ENCODE data around the gene CRACR2B. TPM values are rescaled to one million over a fixed set of nuclear protein-coding genes. Genes with fewer than 3 reads are reported as not detected.
A peak's percentile ranks its signal among the peaks of the same experiment; 100 is the strongest.

Gene CRACR2B
- total and polyA plus RNA-seq, 2 of the 13 experiments (the other 11 are each of a cell fraction or from before 2014, with no cell fraction given), result 14.9 to 21.0 TPM

- TF ChIP-seq, protein P1, sequence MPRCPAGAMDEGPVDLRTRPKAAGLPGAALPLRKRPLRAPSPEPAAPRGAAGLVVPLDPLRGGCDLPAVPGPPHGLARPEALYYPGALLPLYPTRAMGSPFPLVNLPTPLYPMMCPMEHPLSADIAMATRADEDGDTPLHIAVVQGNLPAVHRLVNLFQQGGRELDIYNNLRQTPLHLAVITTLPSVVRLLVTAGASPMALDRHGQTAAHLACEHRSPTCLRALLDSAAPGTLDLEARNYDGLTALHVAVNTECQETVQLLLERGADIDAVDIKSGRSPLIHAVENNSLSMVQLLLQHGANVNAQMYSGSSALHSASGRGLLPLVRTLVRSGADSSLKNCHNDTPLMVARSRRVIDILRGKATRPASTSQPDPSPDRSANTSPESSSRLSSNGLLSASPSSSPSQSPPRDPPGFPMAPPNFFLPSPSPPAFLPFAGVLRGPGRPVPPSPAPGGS (CRISPR knock-in tag; IDR thresholded peaks at IDR 0.05), result no peak
- TF ChIP-seq SKI (IDR thresholded peaks at IDR 0.05; ENCODE audit: partially characterized antibody) (peak; percentile 49), ZNF629 (CRISPR knock-in tag; conservative IDR thresholded peaks at IDR 0.05) (no peak), KLF13 (CRISPR knock-in tag; IDR thresholded peaks at IDR 0.05) (no peak), ZFP90 (CRISPR knock-in tag; IDR thresholded peaks at IDR 0.05; ENCODE audit: borderline replicate concordance) (no peak), HBP1 (CRISPR knock-in tag; IDR thresholded peaks at IDR 0.05; ENCODE audit: low read depth) (no peak), U2AF1 (optimal IDR thresholded peaks at IDR 0.05; ENCODE audit: low read depth, low read length) (no peak), REXO4 (CRISPR knock-in tag; IDR thresholded peaks at IDR 0.05; ENCODE audit: borderline replicate concordance) (no peak), MXD4 (CRISPR knock-in tag; IDR thresholded peaks at IDR 0.05) (no peak), HMGXB4 (CRISPR knock-in tag; IDR thresholded peaks at IDR 0.05; ENCODE audit: borderline replicate concordance in 1 of 2, low read depth in 1 of 2) (no peak), GMEB1 (CRISPR knock-in tag; IDR thresholded peaks at IDR 0.05; ENCODE audit: borderline replicate concordance) (no peak), HNRNPLL (IDR thresholded peaks at IDR 0.05; ENCODE audit: low read depth, low read length, poor library complexity, severe bottlenecking) (no peak)
- TF ChIP-seq, protein P2, sequence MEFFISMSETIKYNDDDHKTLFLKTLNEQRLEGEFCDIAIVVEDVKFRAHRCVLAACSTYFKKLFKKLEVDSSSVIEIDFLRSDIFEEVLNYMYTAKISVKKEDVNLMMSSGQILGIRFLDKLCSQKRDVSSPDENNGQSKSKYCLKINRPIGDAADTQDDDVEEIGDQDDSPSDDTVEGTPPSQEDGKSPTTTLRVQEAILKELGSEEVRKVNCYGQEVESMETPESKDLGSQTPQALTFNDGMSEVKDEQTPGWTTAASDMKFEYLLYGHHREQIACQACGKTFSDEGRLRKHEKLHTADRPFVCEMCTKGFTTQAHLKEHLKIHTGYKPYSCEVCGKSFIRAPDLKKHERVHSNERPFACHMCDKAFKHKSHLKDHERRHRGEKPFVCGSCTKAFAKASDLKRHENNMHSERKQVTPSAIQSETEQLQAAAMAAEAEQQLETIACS (CRISPR knock-in tag; IDR thresholded peaks at IDR 0.05), result no peak
- TF ChIP-seq, protein P3, sequence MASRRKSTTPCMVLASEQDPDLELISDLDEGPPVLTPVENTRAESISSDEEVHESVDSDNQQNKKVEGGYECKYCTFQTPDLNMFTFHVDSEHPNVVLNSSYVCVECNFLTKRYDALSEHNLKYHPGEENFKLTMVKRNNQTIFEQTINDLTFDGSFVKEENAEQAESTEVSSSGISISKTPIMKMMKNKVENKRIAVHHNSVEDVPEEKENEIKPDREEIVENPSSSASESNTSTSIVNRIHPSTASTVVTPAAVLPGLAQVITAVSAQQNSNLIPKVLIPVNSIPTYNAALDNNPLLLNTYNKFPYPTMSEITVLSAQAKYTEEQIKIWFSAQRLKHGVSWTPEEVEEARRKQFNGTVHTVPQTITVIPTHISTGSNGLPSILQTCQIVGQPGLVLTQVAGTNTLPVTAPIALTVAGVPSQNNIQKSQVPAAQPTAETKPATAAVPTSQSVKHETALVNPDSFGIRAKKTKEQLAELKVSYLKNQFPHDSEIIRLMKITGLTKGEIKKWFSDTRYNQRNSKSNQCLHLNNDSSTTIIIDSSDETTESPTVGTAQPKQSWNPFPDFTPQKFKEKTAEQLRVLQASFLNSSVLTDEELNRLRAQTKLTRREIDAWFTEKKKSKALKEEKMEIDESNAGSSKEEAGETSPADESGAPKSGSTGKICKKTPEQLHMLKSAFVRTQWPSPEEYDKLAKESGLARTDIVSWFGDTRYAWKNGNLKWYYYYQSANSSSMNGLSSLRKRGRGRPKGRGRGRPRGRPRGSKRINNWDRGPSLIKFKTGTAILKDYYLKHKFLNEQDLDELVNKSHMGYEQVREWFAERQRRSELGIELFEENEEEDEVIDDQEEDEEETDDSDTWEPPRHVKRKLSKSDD (CRISPR knock-in tag; IDR thresholded peaks at IDR 0.05; ENCODE audit: low read depth), result no peak
Measured at GRCh38 chr11:820655-821511, 6.8 kb upstream of the CRACR2B start (continued).

Data from HepG2 (cell line).